SK-N-SH (cell line): ENCODE results near the gene CYP2B6.

Experiments used
- EZH2phosphoT487 ChIP-seq: fragments of 200-600 bp; sonication (generic); IDR thresholded peaks from 2 replicates; pipeline ENCODE4 v1.6.1; 2017; ENCODE audit warnings: low read depth, mixed run types, mild to moderate bottlenecking, antibody characterized with exemption, moderate library complexity, borderline replicate concordance
- POLR2AphosphoS5 ChIP-seq: IDR thresholded peaks from 2 replicates; pipeline ENCODE4 v1.6.1; 2012; ENCODE audit warnings: low read depth, low read length
- RAD21 ChIP-seq: IDR thresholded peaks from 2 replicates; pipeline ENCODE4 v1.6.1; 2012; ENCODE audit warnings: mild to moderate bottlenecking, low read length
- SIN3A ChIP-seq: IDR thresholded peaks from 2 replicates; pipeline ENCODE4 v1.6.1; 2012; ENCODE audit warnings: low read depth, mild to moderate bottlenecking, low read length, moderate library complexity, borderline replicate concordance
- SMC3 ChIP-seq: IDR thresholded peaks from 2 replicates; pipeline ENCODE4 v1.6.1; 2012; ENCODE audit warnings: low read depth, low read length, improper control_type of control experiment
- TF ChIP-seq, protein P1 (sequence below): fragments of 200-600 bp; sonication (generic); IDR thresholded peaks from 2 replicates; pipeline ENCODE4 v1.6.1; 2017; ENCODE audit warnings: antibody characterized with exemption, mild to moderate bottlenecking, moderate library complexity

DNA sequence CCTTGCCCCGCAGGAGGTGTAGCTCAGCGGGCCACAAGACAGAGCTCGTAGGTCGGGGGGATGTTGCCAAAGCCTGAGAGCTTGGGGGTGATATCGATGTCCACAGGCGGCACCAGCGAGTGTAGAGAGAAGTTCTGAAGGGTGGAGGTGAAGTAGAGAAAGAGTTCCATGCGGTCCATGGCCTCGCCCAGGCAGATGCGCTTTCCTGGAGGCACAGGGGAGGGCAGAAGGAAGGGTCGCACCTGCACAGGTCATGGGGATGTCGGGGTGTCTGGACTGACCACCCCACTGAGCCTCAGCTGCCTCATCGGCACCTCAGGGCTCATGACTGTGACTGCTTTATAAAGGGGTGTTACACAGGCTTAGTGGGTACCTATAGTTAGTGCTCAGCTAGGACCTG is 59.3 kb downstream of the CYP2B6 start:
- TF ChIP-seq RAD21, result no peak
- no peak for TF ChIP-seq EZH2phosphoT487
- TF ChIP-seq POLR2AphosphoS5, result no peak
- TF ChIP-seq, protein P1, sequence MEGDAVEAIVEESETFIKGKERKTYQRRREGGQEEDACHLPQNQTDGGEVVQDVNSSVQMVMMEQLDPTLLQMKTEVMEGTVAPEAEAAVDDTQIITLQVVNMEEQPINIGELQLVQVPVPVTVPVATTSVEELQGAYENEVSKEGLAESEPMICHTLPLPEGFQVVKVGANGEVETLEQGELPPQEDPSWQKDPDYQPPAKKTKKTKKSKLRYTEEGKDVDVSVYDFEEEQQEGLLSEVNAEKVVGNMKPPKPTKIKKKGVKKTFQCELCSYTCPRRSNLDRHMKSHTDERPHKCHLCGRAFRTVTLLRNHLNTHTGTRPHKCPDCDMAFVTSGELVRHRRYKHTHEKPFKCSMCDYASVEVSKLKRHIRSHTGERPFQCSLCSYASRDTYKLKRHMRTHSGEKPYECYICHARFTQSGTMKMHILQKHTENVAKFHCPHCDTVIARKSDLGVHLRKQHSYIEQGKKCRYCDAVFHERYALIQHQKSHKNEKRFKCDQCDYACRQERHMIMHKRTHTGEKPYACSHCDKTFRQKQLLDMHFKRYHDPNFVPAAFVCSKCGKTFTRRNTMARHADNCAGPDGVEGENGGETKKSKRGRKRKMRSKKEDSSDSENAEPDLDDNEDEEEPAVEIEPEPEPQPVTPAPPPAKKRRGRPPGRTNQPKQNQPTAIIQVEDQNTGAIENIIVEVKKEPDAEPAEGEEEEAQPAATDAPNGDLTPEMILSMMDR, result no peak
- TF ChIP-seq SMC3, result no peak
- no peak for TF ChIP-seq SIN3A
